K562 (cell line): ENCODE measurements around the gene MRPS10. TPM values are rescaled to one million over a fixed set of nuclear protein-coding genes. Genes with fewer than 3 reads are reported as not detected.
A peak's percentile ranks its signal among the peaks of the same experiment; 100 is the strongest.

Experiments
- CAMTA2 ChIP-seq: fragments of 250-450 bp; sonication (Bioruptor Pico); conservative IDR thresholded peaks from 2 replicates; pipeline ENCODE4 v1.5.1; 2022
- CBX3 ChIP-seq, 2 experiments: IDR thresholded peaks; 1 replicate in 1 of 2; 2 replicates in 1 of 2; pipeline ENCODE4 v1.6.1; 2012; ENCODE audit warnings: inconsistent platforms in 2 of 2, low read length in 2 of 2, borderline replicate concordance in 1 of 2, control low read depth in 1 of 2
- CEBPG ChIP-seq, 3 experiments: fragments of 200-800 bp in 1 of 3; sonication (Bioruptor generic) in 1 of 3; sonication (generic) in 1 of 3; formaldehyde crosslinking in 1 of 3; IDR thresholded peaks in 2 of 3; conservative IDR thresholded peaks in 1 of 3; 2 replicates each; pipeline versions ENCODE4 v1.6.1 to v1.8.0; 2016 to 2022; ENCODE audit warnings: missing compliant biosample characterization in 2 of 3, missing genetic modification characterization in 2 of 3, mild to moderate bottlenecking in 1 of 3, missing genetic modification reagents in 1 of 3
- CHD1 ChIP-seq: fragments of 200-600 bp; sonication (generic); IDR thresholded peaks from one replicate; pipeline ENCODE4 v1.6.1; 2012; ENCODE audit warnings: mild to moderate bottlenecking, moderate library complexity, low read length, inconsistent platforms
- CUX1 ChIP-seq: fragments of 200-800 bp; sonication (Bioruptor generic); IDR thresholded peaks from 2 replicates; pipeline ENCODE4 v1.6.1; 2016; ENCODE audit warnings: missing genetic modification characterization, missing compliant biosample characterization
- ETS1 ChIP-seq: conservative IDR thresholded peaks from 2 replicates; pipeline ENCODE4 v1.6.1; 2011; ENCODE audit warnings: low read depth, mild to moderate bottlenecking, low read length; ENCODE audit not compliant: control insufficient read depth
- GABPB2 ChIP-seq: fragments of 250-450 bp; sonication (Bioruptor Pico); conservative IDR thresholded peaks from 2 replicates; pipeline ENCODE4 v1.5.1; 2021; ENCODE audit warnings: mild to moderate bottlenecking
- HIVEP1 ChIP-seq: fragments of 250-450 bp; sonication (Bioruptor Pico); IDR thresholded peaks from 2 replicates; pipeline ENCODE4 v1.4.0; 2020; ENCODE audit warnings: mild to moderate bottlenecking
- ILF3 ChIP-seq: fragments of 450-650 bp; IDR thresholded peaks from 2 replicates; pipeline ENCODE4 v1.6.1; 2018; ENCODE audit warnings: antibody characterized with exemption, mild to moderate bottlenecking, moderate library complexity, borderline replicate concordance
- KAT2B ChIP-seq: IDR thresholded peaks from one replicate; pipeline ENCODE4 v1.6.1; 2012; ENCODE audit warnings: low read depth, mild to moderate bottlenecking, control low read depth, inconsistent platforms, low read length, moderate library complexity
- NR3C1 ChIP-seq: sonication (generic); formaldehyde crosslinking; IDR thresholded peaks from 2 replicates; pipeline ENCODE4 v1.8.1; 2022; ENCODE audit warnings: missing genetic modification reagents
- PHTF2 ChIP-seq: fragments of 250-450 bp; sonication (Bioruptor Pico); IDR thresholded peaks from 2 replicates; pipeline ENCODE4 v1.5.0; 2021; ENCODE audit warnings: mild to moderate bottlenecking
- PML ChIP-seq: IDR thresholded peaks from 2 replicates; pipeline ENCODE4 v1.6.1; 2012; ENCODE audit warnings: low read length, inconsistent platforms
- SAFB2 ChIP-seq: fragments of 200-400 bp; formaldehyde crosslinking; IDR thresholded peaks from 2 replicates; pipeline ENCODE4 v1.6.1; 2018; ENCODE audit warnings: borderline replicate concordance, low read length, low read depth, moderate library complexity; ENCODE audit not compliant: severe bottlenecking
- SRSF7 ChIP-seq: fragments of 200-400 bp; formaldehyde crosslinking; optimal IDR thresholded peaks from 2 replicates; pipeline ENCODE3; 2017; ENCODE audit warnings: mild to moderate bottlenecking, low read depth, low read length
- ZBTB1 ChIP-seq: sonication (generic); formaldehyde crosslinking; IDR thresholded peaks from 2 replicates; pipeline ENCODE4 v1.8.1; 2023; ENCODE audit warnings: missing genetic modification reagents, low read depth, mild to moderate bottlenecking, borderline replicate concordance
- ZNF507 ChIP-seq: conservative IDR thresholded peaks from 2 replicates; pipeline ENCODE4 v1.6.1; 2017; ENCODE audit warnings: missing genetic modification characterization, missing compliant biosample characterization
- ZNF766 ChIP-seq: fragments of 200-800 bp; sonication (Bioruptor generic); conservative IDR thresholded peaks from 2 replicates; pipeline ENCODE4 v1.6.1; 2016; ENCODE audit warnings: missing genetic modification characterization, missing compliant biosample characterization
- polyA plus RNA-seq, 8 experiments: library from polyadenylated mRNA; depleted of rRNA in 4 of 8; stranded (reverse) in 5 of 8; unstranded in 3 of 8; fragments of >200 nt; fragmentation: Nextera tagmentation in 2 of 8; fragmentation: Illumina TruSeq in 1 of 8; extraction: Ambion mirVana in 2 of 8; extraction: Trizol in 1 of 8; gene quantifications; 2 replicates each; pipeline versions ENCODE4 v1.2.1 to v1.2.3, GENCODE V29; 2011 to 2014; ENCODE audit warnings: inconsistent platforms in 1 of 8, missing spikeins in 1 of 8
- total RNA-seq, 7 experiments: library from RNA; depleted of rRNA in 6 of 7; stranded (reverse); fragments of >200 nt in 6 of 7; fragmentation: Illumina TruSeq in 2 of 7; extraction: Trizol in 2 of 7; gene quantifications; 2 replicates each; pipeline versions ENCODE4 v1.2.1 to v1.2.3, GENCODE V29; 2011 to 2021; ENCODE audit warnings: low replicate concordance in 1 of 7

The MRPS10 gene
- total and polyA plus RNA-seq, 9 of the 15 experiments (the other 6 are each of a cell fraction or from before 2014, with no cell fraction given): 48.6 to 166 (median 93.7) TPM

GRCh38 chr6:42197555-42198362 is 19.9 kb downstream of the MRPS10 start (continued):
- TF ChIP-seq KAT2B: no peak
- TF ChIP-seq PHTF2 (CRISPR knock-in tag): no peak
- no peak for TF ChIP-seq CEBPG (CRISPR knock-in tag; IDR thresholded peaks at IDR 0.05)
- peak in 1 of 2 experiments; percentile 11; a peak in 1 of 4 replicates for TF ChIP-seq CEBPG (tag; conservative IDR thresholded peaks at IDR 0.05 in 1 of 2, IDR thresholded peaks at IDR 0.05 in 1 of 2)
- no peak for TF ChIP-seq ZNF507 (tag)
- TF ChIP-seq ETS1: peak; percentile 77
- TF ChIP-seq SAFB2: no peak
- no peak for TF ChIP-seq SRSF7
- peak; percentile 24 for TF ChIP-seq CHD1
- TF ChIP-seq NR3C1 (CRISPR knock-in tag): no peak
- peak in 1 of 2 experiments; percentile 64; a peak in 1 of 3 replicates for TF ChIP-seq CBX3 (IDR thresholded peaks at IDR 0.05; ENCODE audit: borderline replicate concordance in 1 of 2, low read length in 2 of 2)
- TF ChIP-seq CAMTA2 (CRISPR knock-in tag): no peak
- peak; percentile 98 for TF ChIP-seq PML
- no peak for TF ChIP-seq CUX1 (CRISPR knock-in tag)
- no peak for TF ChIP-seq GABPB2 (CRISPR knock-in tag)
- TF ChIP-seq ZBTB1: no peak
- no peak for TF ChIP-seq ILF3
- TF ChIP-seq HIVEP1: no peak
- peak; percentile 33; the same call in 1 of the 2 replicates for TF ChIP-seq ZNF766 (CRISPR knock-in tag)
